HEK293 (cell line): ENCODE results near the gene BTBD17.
A peak's percentile ranks its signal among the peaks of the same experiment; 100 is the strongest.

Experiments used
- BCL11B ChIP-seq: fragments of 450-650 bp; formaldehyde crosslinking; IDR thresholded peaks from 2 replicates; pipeline ENCODE4 v1.5.1; 2016; ENCODE audit warnings: low read depth, missing biosample characterization, missing genetic modification characterization
- EGR2 ChIP-seq: fragments of 450-650 bp; formaldehyde crosslinking; IDR thresholded peaks from 2 replicates; pipeline ENCODE4 v1.5.1; 2016; ENCODE audit warnings: low read depth, missing biosample characterization, missing genetic modification characterization
- GLI2 ChIP-seq: fragments of 450-650 bp; formaldehyde crosslinking; IDR thresholded peaks from 2 replicates; pipeline ENCODE4; 2017; ENCODE audit warnings: missing biosample characterization, missing genetic modification characterization, low read depth, borderline replicate concordance
- KLF16 ChIP-seq: fragments of 450-650 bp; formaldehyde crosslinking; IDR thresholded peaks from 2 replicates; pipeline ENCODE4 v1.5.1; 2017; ENCODE audit warnings: missing biosample characterization, missing genetic modification characterization
- KLF7 ChIP-seq: fragments of 450-650 bp; formaldehyde crosslinking; IDR thresholded peaks from 2 replicates; pipeline ENCODE4 v1.5.1; 2016; ENCODE audit warnings: missing biosample characterization, missing genetic modification characterization, borderline replicate concordance
- KLF9 ChIP-seq: fragments of 450-650 bp; formaldehyde crosslinking; IDR thresholded peaks from 2 replicates; pipeline ENCODE4 v1.5.1; 2016; ENCODE audit warnings: missing biosample characterization, missing genetic modification characterization, low read depth
- MYNN ChIP-seq: fragments of 450-650 bp; formaldehyde crosslinking; IDR thresholded peaks from 2 replicates; pipeline ENCODE4 v1.5.1; 2016; ENCODE audit warnings: missing biosample characterization, missing genetic modification characterization, borderline replicate concordance
- OSR2 ChIP-seq: fragments of 450-650 bp; formaldehyde crosslinking; IDR thresholded peaks from 2 replicates; pipeline ENCODE4 v1.5.1; 2016; ENCODE audit warnings: missing biosample characterization, missing genetic modification characterization
- PRDM1 ChIP-seq: fragments of 450-650 bp; formaldehyde crosslinking; IDR thresholded peaks from 2 replicates; pipeline ENCODE4; 2016; ENCODE audit warnings: missing biosample characterization, missing genetic modification characterization
- RBAK ChIP-seq: fragments of 450-650 bp; formaldehyde crosslinking; IDR thresholded peaks from 2 replicates; pipeline ENCODE4 v1.5.1; 2016; ENCODE audit warnings: missing biosample characterization, missing genetic modification characterization
- SCRT1 ChIP-seq: fragments of 450-650 bp; formaldehyde crosslinking; IDR thresholded peaks from 2 replicates; pipeline ENCODE4 v1.5.1; 2016; ENCODE audit warnings: missing biosample characterization, missing genetic modification characterization, borderline replicate concordance
- SETDB1 ChIP-seq: IDR thresholded peaks from one replicate; pipeline ENCODE4 v1.6.1; 2017; ENCODE audit warnings: mild to moderate bottlenecking, low read length, moderate library complexity, mixed read lengths; ENCODE audit not compliant: insufficient read length
- SP3 ChIP-seq: fragments of 450-650 bp; formaldehyde crosslinking; IDR thresholded peaks from 2 replicates; pipeline ENCODE4 v1.5.1; 2016; ENCODE audit warnings: missing biosample characterization, missing genetic modification characterization
- TCF7L2 ChIP-seq: IDR thresholded peaks from 2 replicates; pipeline ENCODE4 v1.6.1; 2011; ENCODE audit warnings: low read depth, mild to moderate bottlenecking, inconsistent platforms, low read length, moderate library complexity, borderline replicate concordance
- YY2 ChIP-seq: fragments of 450-650 bp; formaldehyde crosslinking; IDR thresholded peaks from 2 replicates; pipeline ENCODE4 v1.5.1; 2016; ENCODE audit warnings: missing biosample characterization, missing genetic modification characterization
- ZBTB48 ChIP-seq: fragments of 450-650 bp; formaldehyde crosslinking; IDR thresholded peaks from 2 replicates; pipeline ENCODE4 v1.5.1; 2016; ENCODE audit warnings: missing biosample characterization, missing genetic modification characterization
- ZNF114 ChIP-seq: fragments of 450-650 bp; formaldehyde crosslinking; IDR thresholded peaks from 2 replicates; pipeline ENCODE4 v1.5.0; 2017; ENCODE audit warnings: missing biosample characterization, missing genetic modification characterization
- ZNF157 ChIP-seq: fragments of 450-650 bp; formaldehyde crosslinking; IDR thresholded peaks from 2 replicates; pipeline ENCODE4 v1.5.1; 2016; ENCODE audit warnings: missing biosample characterization, missing genetic modification characterization
- ZNF2 ChIP-seq: fragments of 450-650 bp; formaldehyde crosslinking; IDR thresholded peaks from 2 replicates; pipeline ENCODE4 v1.5.1; 2016; ENCODE audit warnings: missing biosample characterization, missing genetic modification characterization
- ZNF202 ChIP-seq: fragments of 450-650 bp; formaldehyde crosslinking; IDR thresholded peaks from 2 replicates; pipeline ENCODE4 v1.5.1; 2016; ENCODE audit warnings: missing biosample characterization, missing genetic modification characterization, borderline replicate concordance
- ZNF223 ChIP-seq: fragments of 450-650 bp; formaldehyde crosslinking; IDR thresholded peaks from 2 replicates; pipeline ENCODE4 v1.5.1; 2016; ENCODE audit warnings: missing biosample characterization, missing genetic modification characterization
- ZNF239 ChIP-seq: fragments of 450-650 bp; formaldehyde crosslinking; IDR thresholded peaks from 2 replicates; pipeline ENCODE4 v1.5.1; 2016; ENCODE audit warnings: missing biosample characterization, missing genetic modification characterization
- ZNF274 ChIP-seq, 2 experiments: fragments of 200-500 bp in 1 of 2; fragments of 450-650 bp in 1 of 2; sonication (Bioruptor generic) in 1 of 2; formaldehyde crosslinking in 1 of 2; IDR thresholded peaks; 2 replicates each; pipeline versions ENCODE4 v1.5.1 to v1.6.1; 2014 to 2016; ENCODE audit warnings: borderline replicate concordance in 1 of 2, inconsistent platforms in 1 of 2, low read length in 1 of 2, missing biosample characterization in 1 of 2, missing genetic modification characterization in 1 of 2
- ZNF302 ChIP-seq: fragments of 450-650 bp; formaldehyde crosslinking; IDR thresholded peaks from 2 replicates; pipeline ENCODE4 v1.5.1; 2016; ENCODE audit warnings: missing biosample characterization, missing genetic modification characterization, low read depth
- ZNF341 ChIP-seq: fragments of 450-650 bp; formaldehyde crosslinking; IDR thresholded peaks from 2 replicates; pipeline ENCODE4; 2016; ENCODE audit warnings: low read depth, missing biosample characterization, missing genetic modification characterization
- ZNF350 ChIP-seq: fragments of 450-650 bp; formaldehyde crosslinking; IDR thresholded peaks from 2 replicates; pipeline ENCODE4 v1.5.0; 2017; ENCODE audit warnings: missing biosample characterization, mild to moderate bottlenecking, missing genetic modification characterization
- ZNF366 ChIP-seq: fragments of 450-650 bp; formaldehyde crosslinking; conservative IDR thresholded peaks from 2 replicates; pipeline ENCODE4 v1.5.1; 2016; ENCODE audit warnings: missing biosample characterization, missing genetic modification characterization
- ZNF433 ChIP-seq: fragments of 450-650 bp; formaldehyde crosslinking; IDR thresholded peaks from 2 replicates; pipeline ENCODE4 v1.5.1; 2016; ENCODE audit warnings: missing biosample characterization, missing genetic modification characterization, low read depth
- ZNF530 ChIP-seq: fragments of 450-650 bp; formaldehyde crosslinking; IDR thresholded peaks from 2 replicates; pipeline ENCODE4 v1.5.1; 2016; ENCODE audit warnings: low read depth, missing biosample characterization, missing genetic modification characterization
- ZNF548 ChIP-seq: fragments of 450-650 bp; formaldehyde crosslinking; IDR thresholded peaks from 2 replicates; pipeline ENCODE4 v1.5.1; 2016; ENCODE audit warnings: missing biosample characterization, missing genetic modification characterization
- ZNF596 ChIP-seq: fragments of 450-650 bp; IDR thresholded peaks from 2 replicates; pipeline ENCODE4 v1.5.0; 2018; ENCODE audit warnings: missing biosample characterization, mild to moderate bottlenecking, missing genetic modification characterization, moderate library complexity
- ZNF677 ChIP-seq: fragments of 450-650 bp; IDR thresholded peaks from 2 replicates; pipeline ENCODE4 v1.5.0; 2018; ENCODE audit warnings: missing biosample characterization, mild to moderate bottlenecking, missing genetic modification characterization, moderate library complexity
- ZNF747 ChIP-seq: fragments of 450-650 bp; formaldehyde crosslinking; IDR thresholded peaks from 2 replicates; pipeline ENCODE4 v1.5.1; 2016; ENCODE audit warnings: missing biosample characterization, missing genetic modification characterization
- ZNF776 ChIP-seq: fragments of 450-650 bp; formaldehyde crosslinking; IDR thresholded peaks from 2 replicates; pipeline ENCODE4 v1.5.0; 2017; ENCODE audit warnings: missing biosample characterization, missing genetic modification characterization, borderline replicate concordance
- ZNF830 ChIP-seq: fragments of 450-650 bp; IDR thresholded peaks from 2 replicates; pipeline ENCODE4 v1.5.0; 2018; ENCODE audit warnings: missing biosample characterization, missing genetic modification characterization, low read depth, mild to moderate bottlenecking, moderate library complexity
- TF ChIP-seq, protein P1 (sequence below): fragments of 450-650 bp; formaldehyde crosslinking; IDR thresholded peaks from 2 replicates; pipeline ENCODE4 v1.5.1; 2016; ENCODE audit warnings: missing biosample characterization, missing genetic modification characterization

BTBD17 gene

DNA sequence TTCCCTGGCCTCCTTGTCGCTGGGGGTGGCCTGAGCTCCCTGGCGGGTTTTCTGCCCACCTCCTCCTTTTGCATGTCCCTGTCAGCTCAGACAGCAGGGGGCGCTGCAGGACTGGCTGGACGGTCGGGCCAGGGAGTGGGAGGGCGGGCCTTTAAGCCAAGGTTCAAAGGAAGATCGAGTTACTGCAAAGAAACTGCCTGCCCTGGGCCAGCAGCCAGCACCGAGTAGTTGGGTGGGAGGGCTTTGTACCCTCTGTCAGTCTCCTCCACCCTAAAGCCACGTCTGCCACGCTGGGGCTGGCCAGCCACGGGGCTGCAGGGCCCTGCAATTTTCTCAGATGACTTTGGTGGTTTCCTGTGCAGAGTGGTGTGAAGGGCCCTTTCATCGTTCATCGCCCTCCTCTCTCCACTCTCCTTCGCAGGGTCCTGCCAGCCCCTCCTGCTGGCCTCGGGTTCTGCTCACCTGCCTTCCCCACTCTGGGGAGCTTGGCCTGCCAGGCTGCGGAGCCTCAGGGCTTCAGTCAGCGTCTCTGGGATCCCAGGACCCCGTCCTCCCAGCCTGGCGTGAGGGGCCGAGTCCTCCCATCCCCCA lies 17.9 kb upstream of the BTBD17 start (continued):
- TF ChIP-seq ZNF239 (tag by site-specific recombination) (no peak), RBAK (tag by site-specific recombination) (no peak), KLF9 (tag by site-specific recombination) (peak; percentile 49), EGR2 (tag by site-specific recombination) (peak; percentile 76), ZNF433 (tag by site-specific recombination) (no peak), SETDB1 (no peak), ZNF114 (tag by site-specific recombination) (no peak), ZNF677 (tag by site-specific recombination) (no peak), MYNN (tag by site-specific recombination) (no peak), GLI2 (no peak), OSR2 (tag by site-specific recombination) (no peak), TCF7L2 (no peak), ZNF596 (no peak), ZNF341 (no peak), ZNF157 (tag by site-specific recombination) (no peak), ZNF274 (IDR thresholded peaks at IDR 0.05; ENCODE audit: low read length) (no peak), ZNF274 (tag by site-specific recombination; IDR thresholded peaks at IDR 0.05; ENCODE audit: borderline replicate concordance) (no peak), ZNF776 (tag by site-specific recombination) (no peak), ZNF302 (no peak), ZNF223 (tag by site-specific recombination) (no peak), ZNF202 (tag by site-specific recombination) (no peak), ZNF2 (tag by site-specific recombination) (peak; percentile 60; the same call in 1 of the 2 replicates), SP3 (tag by site-specific recombination) (peak; percentile 41; the same call in 1 of the 2 replicates), ZNF548 (tag by site-specific recombination) (no peak), ZNF530 (tag by site-specific recombination) (no peak), YY2 (tag by site-specific recombination) (no peak), ZBTB48 (tag by site-specific recombination) (peak; percentile 54), ZNF350 (tag by site-specific recombination) (no peak), PRDM1 (tag by site-specific recombination) (no peak), ZNF747 (tag by site-specific recombination) (no peak), KLF16 (no peak), SCRT1 (tag by site-specific recombination) (no peak), ZNF366 (tag by site-specific recombination) (no peak), BCL11B (no peak), KLF7 (tag by site-specific recombination) (no peak), ZNF830 (tag by site-specific recombination) (no peak)
- TF ChIP-seq, protein P1, sequence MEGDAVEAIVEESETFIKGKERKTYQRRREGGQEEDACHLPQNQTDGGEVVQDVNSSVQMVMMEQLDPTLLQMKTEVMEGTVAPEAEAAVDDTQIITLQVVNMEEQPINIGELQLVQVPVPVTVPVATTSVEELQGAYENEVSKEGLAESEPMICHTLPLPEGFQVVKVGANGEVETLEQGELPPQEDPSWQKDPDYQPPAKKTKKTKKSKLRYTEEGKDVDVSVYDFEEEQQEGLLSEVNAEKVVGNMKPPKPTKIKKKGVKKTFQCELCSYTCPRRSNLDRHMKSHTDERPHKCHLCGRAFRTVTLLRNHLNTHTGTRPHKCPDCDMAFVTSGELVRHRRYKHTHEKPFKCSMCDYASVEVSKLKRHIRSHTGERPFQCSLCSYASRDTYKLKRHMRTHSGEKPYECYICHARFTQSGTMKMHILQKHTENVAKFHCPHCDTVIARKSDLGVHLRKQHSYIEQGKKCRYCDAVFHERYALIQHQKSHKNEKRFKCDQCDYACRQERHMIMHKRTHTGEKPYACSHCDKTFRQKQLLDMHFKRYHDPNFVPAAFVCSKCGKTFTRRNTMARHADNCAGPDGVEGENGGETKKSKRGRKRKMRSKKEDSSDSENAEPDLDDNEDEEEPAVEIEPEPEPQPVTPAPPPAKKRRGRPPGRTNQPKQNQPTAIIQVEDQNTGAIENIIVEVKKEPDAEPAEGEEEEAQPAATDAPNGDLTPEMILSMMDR (tag by site-specific recombination), result peak; percentile 83
